ENCODE data around the gene DISP2. TPM values are rescaled to one million over a fixed set of nuclear protein-coding genes. Genes with fewer than 3 reads are reported as not detected.

The DISP2 gene
- total and polyA plus RNA-seq, 2 experiments from 2014 or later: 1.3 to 2.2 TPM

GRCh38 chr15:40410476-40410875, 52.5 kb downstream of the DISP2 start:
- peaks cover 13% of the 10 kb centered on the region for H3K4me1 Mint-ChIP-seq
- no peak for ATAC-seq
- no peak overlapping the region for H3K4me2 ChIP-seq
- no peak for DNase-seq (ENCODE audit: low spot score)
- peaks cover 29% of the 10 kb centered on the region for H3K79me2 ChIP-seq (replicated peaks; ENCODE audit: insufficient read depth)
- H3K36me3 Mint-ChIP-seq (ENCODE audit: low read depth): peaks cover 82% of the 10 kb centered on the region
- peaks cover 13% of the 10 kb centered on the region; the same call in 1 of the 2 replicates for H3K4me1 ChIP-seq (ENCODE audit: insufficient read depth)
- H3K4me3 ChIP-seq: no peak overlapping the region
- no peak overlapping the region for H3K27ac ChIP-seq (ENCODE audit: low read depth)
- no peak overlapping the region for H2AFZ ChIP-seq
- H3K9me3 Mint-ChIP-seq: no peaks in the 10 kb centered on the region
- H3K27ac Mint-ChIP-seq: no peak overlapping the region
- peaks cover 15% of the 10 kb centered on the region for H4K20me1 ChIP-seq (replicated peaks; ENCODE audit: insufficient read depth)
- TF ChIP-seq JUNB (IDR thresholded peaks at IDR 0.05; ENCODE audit: unreplicated experiment): no peak
- no peak for TF ChIP-seq CREB1 (CRISPR knock-in tag; IDR thresholded peaks at IDR 0.05; ENCODE audit: low read depth)
- TF ChIP-seq REST (IDR thresholded peaks at IDR 0.05; ENCODE audit: unreplicated experiment): no peak
- no peak for TF ChIP-seq EZH2 (IDR thresholded peaks at IDR 0.05; ENCODE audit: low read depth, unreplicated experiment)
- TF ChIP-seq ZNF331 (CRISPR knock-in tag; IDR thresholded peaks at IDR 0.05; ENCODE audit: low read depth): no peak
- TF ChIP-seq ZNF462 (CRISPR knock-in tag; IDR thresholded peaks at IDR 0.05): no peak
- TF ChIP-seq NANOG (IDR thresholded peaks at IDR 0.05; ENCODE audit: borderline replicate concordance): no peak
- TF ChIP-seq ETS1 (IDR thresholded peaks at IDR 0.05): no peak
- TF ChIP-seq ZNF114 (CRISPR knock-in tag; IDR thresholded peaks at IDR 0.05): no peak
- no peak for TF ChIP-seq EZH2phosphoT487 (IDR thresholded peaks at IDR 0.05; ENCODE audit: unreplicated experiment)
- no peak for TF ChIP-seq CTCF (conservative IDR thresholded peaks at IDR 0.05; ENCODE audit: low read depth in 2 of 2)
- TF ChIP-seq STAT1 (IDR thresholded peaks at IDR 0.05; ENCODE audit: unreplicated experiment): no peak
- TF ChIP-seq POLR2AphosphoS5 (IDR thresholded peaks at IDR 0.05; ENCODE audit: low read depth): no peak
- H3K27me3 Mint-ChIP-seq (ENCODE audit: insufficient read depth, low read depth, poor library complexity): peaks cover 6% of the 10 kb centered on the region
- no peak overlapping the region for H3K4me3 Mint-ChIP-seq
- no peaks in the 10 kb centered on the region for H3K27me3 ChIP-seq (ENCODE audit: insufficient read depth)
- peaks cover 6% of the 10 kb centered on the region; the same call in 1 of the 2 replicates for H3F3A ChIP-seq (replicated peaks; ENCODE audit: low read depth)
- H3K9me2 ChIP-seq (ENCODE audit: insufficient read depth): no peaks in the 10 kb centered on the region
- peaks cover 43% of the 10 kb centered on the region for H3K36me3 ChIP-seq (ENCODE audit: insufficient read depth)

Measured in GM23338 (cell line).